ENCODE data around the gene SUCO.
"Not testable (repeated sequence)": the region's sequence is repeated elsewhere in the genome, so short reads cannot be mapped to it uniquely, and the experiment has no call there.

SUCO gene

GRCh38 chr1:172532700-172533512, at the start of gene SUCO:
Gene SUCO (plus strand): TSS chr1:172533150. CDS start chr1:172533436, 286 bp downstream.
- peak; percentile 99 for DNase-seq (ENCODE audit: low read depth, low spot score)

DNA sequence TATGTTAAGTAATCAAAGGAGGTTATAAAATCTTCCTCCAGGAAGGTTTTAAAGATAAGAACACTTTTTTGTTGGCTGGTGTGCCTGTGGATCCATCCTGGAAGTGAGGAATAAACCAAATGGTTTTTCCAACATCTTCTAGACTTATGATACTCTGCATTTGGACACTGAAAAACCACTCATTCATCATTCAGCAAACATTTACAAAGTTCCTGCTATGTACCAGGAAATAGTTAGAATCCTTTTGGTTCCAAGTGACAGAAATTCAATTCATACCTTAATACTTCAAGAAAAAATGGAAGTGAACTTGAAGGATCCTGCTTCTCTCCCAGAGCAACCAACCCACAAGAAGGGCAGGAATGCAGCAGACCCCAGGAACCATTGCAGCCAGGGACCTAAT, 49.5 kb upstream of the SUCO start:
- DNase-seq (ENCODE audit: low read depth, low spot score): no peak

DNA sequence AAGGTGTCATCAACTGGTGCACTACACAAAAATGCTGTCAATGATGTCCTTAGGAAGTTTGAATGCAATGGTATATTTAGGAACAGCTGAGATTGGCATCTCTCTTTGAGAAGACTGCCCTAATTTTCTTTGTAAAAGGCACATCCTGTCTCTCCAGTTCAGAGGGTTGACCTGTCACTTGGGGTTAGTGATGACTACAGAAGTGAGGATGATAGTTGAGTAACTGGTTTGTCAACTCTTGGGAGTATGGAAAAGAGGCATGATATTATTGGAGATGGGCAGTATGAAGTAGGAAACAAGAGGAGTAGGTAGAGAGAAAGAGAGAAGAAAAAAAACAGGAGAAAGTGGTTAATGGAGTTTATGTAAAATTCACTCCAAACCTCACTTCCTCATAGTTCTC, 48.7 kb upstream of the SUCO start:
- no peak for DNase-seq (ENCODE audit: low read depth, low spot score)

DNA sequence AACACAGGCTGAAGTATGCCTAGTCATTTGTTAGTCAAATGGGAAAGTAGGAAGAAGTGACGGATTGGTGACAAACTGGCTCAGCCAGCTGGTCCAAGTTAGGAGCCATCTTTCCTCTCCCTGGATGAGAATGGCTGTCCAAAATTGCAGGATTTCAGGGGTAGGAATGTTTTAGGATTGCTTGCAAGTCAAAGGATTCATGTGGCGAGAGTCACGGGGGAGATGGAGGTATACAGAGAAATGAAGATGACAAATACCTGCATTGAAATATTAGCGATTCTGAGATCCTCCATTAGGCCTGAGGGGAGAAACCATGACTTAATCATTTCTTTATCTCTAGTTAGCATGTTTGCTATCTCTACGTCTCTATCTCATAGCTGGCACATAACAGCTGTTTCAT, 47.3 kb upstream of the SUCO start:
- no peak for DNase-seq (ENCODE audit: low read depth, low spot score)

DNA sequence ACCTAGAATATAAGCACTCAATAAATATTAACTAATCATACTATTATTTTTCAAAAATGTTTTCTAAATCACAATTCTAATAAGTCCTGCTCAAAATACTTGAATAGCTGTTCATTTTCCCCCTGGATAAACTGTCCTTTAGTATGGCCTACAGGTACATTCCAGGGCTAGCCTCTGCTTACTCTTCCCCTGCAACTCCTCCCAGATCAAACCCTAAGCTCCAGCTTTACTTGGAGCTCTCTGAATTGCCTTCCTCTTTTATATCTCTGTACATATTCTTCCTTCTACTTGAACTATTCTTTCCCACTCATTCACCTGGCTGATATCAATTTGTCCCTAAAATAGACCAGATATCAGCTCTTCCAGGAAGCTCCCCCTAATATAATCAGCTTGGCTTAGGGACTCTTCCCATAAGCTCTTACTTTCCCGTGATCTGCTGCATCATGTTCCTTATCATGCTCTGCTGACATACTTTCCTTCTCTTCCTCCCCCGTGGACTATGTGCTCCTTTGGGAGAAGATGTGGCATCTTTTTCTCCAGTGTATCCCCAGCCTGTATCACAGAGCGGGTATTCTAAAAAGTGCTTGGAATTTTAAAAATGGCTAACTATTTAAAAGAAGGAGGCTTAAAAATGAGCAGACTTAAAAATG, 46.0 kb upstream of the SUCO start:
- no peak for DNase-seq (ENCODE audit: low read depth, low spot score)

DNA sequence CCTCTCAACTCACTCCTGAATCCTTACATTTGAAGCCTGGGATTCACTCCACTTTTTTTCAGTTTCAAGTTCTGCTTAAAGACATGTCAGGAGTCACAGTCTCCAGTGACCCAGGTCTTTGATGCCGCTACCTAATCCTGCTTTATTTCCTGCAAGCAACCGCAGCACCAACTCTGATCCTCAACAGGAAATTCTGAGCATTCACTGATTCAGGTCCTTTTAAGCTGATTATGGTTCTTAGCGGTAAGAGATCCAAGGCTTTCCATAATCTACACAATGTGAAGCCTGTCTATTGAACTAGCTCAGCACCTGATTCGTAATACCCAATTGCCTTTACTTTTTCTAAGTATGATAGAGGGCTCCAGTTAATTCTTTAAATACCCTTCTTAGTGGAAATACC, 45.4 kb upstream of the SUCO start:
- no peak for DNase-seq (ENCODE audit: low read depth, low spot score)

GRCh38 chr1:172488393-172488792, 44.6 kb upstream of the SUCO start:
- no peak for DNase-seq (ENCODE audit: low read depth, low spot score)

DNA sequence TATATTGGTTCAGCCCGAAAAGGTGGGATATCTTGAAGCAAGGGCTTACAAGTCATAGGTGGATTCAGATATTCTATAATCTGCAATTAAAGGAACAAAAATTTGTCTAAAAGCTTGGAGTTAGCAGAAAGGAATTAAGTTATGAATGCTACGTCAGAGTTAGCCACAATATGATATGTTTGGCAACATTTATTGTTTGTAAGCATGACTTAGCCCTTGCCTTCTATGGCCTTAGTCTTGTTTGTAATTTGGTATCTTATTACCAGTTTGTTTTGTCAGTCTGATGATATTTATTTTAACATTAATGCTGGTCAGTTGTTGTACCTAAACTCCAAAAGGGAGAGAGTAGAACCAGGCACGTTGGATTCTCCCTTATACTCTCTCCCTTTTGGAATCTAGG, 43.1 kb upstream of the SUCO start:
- DNase-seq (ENCODE audit: low read depth, low spot score): no peak

- DNase-seq (ENCODE audit: low read depth, low spot score): no peak
Observed at GRCh38 chr1:172492421-172492820, 40.5 kb upstream of the SUCO start.

GRCh38 chr1:172494166-172494565, 38.8 kb upstream of the SUCO start:
- no peak for DNase-seq (ENCODE audit: low read depth, low spot score)

- DNase-seq (ENCODE audit: low read depth, low spot score): not testable (repeated sequence)
Observed at GRCh38 chr1:172496127-172496526, 36.8 kb upstream of the SUCO start.

DNA sequence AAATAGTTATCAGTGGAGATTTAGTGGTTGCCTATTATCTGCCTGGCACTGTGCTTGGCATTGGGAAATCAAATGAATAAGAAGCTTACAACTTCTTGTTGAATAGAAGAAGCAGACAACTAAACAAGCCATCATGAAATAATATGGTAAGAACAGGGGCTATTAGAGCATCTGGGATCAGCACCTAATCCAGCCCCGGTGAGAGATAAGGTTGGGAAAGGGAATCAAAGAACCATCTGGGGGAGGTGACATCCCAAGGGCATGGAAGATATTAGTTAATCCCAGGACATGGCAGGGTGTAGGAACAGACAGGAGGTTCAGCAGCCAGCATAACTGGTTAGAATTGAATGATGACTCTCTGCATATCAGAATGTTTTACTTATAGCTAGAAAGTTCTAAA, 36.3 kb upstream of the SUCO start:
- no peak for DNase-seq (ENCODE audit: low read depth, low spot score)

- no peak for DNase-seq (ENCODE audit: low read depth, low spot score)
Observed at GRCh38 chr1:172497230-172497629, 35.7 kb upstream of the SUCO start.

DNA sequence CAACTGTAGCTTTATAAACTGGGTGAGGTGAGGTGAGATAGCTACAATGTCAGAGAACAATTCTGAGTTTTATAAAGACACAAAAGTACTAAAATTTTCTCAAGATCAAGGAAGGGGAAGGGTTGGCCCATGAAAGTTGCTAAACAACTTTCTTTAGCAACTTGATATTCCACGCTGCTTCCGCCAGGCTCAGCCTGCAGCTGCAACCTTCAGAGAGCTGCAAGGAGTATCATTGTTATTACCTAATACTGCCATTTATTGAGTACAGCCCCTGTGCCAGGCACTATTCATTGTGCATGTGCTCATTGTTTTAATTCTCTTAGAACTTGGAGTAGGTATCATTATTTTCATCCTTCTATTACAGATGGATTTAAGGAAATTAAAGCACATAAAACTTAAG, 34.1 kb upstream of the SUCO start:
- DNase-seq (ENCODE audit: low read depth, low spot score): no peak

DNA sequence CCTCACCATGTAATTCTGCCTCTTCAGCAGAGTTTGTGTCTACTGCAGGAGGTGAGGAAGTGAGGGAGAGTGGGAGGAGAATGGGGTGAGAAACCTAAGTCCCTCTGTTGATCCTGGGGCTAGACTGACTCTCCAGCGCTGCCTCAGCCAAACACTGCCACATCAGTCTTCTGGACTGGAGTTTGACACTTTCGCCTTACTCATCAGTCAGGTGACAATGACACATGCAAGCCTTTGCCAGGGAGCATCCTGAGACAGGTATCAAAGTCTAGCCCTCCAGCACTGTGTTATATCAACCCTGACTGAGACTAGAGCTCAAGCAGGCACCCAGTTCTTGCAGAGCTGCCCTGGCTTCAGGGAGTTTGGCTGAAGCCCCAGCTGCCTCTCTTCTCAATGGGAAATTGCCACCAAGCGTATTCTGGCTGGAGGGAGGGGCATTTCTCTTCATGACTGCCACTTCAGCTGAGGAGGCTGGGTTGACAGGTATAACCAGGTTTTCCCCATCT, 33.3 kb upstream of the SUCO start:
- DNase-seq (ENCODE audit: low read depth, low spot score): no peak

GRCh38 chr1:172500207-172500606, 32.7 kb upstream of the SUCO start:
- no peak for DNase-seq (ENCODE audit: low read depth, low spot score)

DNA sequence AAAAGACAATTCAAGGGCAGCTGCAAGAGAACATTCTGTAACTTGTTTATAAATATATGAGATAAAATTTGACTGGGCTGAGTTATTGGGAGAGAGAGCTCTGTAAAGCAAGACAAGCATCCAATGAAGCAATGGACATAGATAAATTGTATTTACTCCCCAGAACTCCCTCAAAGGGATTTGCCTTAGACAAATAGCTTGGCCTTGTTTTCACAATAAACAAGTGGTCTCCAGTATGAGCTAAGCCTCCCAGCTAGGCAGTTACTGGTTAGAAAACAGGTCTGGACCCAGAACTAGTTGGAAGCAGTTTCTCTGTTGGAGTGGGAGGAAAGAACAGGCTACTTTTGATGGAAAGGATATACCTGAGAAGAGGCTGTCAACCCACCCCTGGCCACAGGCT, 25.2 kb upstream of the SUCO start:
- no peak for DNase-seq (ENCODE audit: low read depth, low spot score)

GRCh38 chr1:172510479-172510878, 22.5 kb upstream of the SUCO start:
- DNase-seq (ENCODE audit: low read depth, low spot score): no peak

DNA sequence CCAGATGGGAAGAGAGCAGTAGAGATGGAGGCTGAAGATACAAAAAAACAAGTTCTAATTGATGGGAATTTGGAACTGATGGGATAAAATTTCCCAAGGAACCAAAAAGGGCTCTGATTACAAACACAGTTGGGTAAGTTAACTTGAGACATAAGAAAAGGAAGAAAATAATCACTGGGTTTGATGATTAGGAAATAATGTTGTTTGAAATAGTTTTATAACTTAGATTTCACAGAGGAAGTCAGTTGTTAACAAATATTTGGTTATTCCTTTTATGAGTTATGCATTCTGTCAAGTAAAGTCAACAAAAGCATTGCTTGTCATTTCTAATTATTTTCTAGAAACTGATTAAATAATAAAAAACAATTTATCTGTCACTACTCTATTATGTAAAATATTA, 20.4 kb upstream of the SUCO start:
- no peak for DNase-seq (ENCODE audit: low read depth, low spot score)

GRCh38 chr1:172513479-172513878, 19.5 kb upstream of the SUCO start:
- no peak for DNase-seq (ENCODE audit: low read depth, low spot score)

DNA sequence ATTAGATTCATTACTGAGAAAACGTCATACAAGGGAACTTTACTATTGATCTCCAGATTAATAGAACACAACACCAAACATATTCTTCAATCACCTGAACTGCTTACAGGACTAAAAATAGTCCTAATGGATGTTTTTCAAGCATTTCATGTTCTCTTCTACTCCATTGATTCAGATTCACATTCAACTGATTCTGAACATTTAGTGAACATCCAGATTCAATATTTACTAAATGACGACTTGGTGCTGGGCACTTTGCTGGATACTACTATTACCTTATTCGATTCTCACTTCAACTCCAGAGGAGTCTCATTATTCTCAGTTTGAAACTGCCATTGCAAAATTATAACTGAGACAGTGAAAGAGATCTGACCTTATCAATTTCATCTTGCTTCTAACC, 18.8 kb upstream of the SUCO start:
- no peak for DNase-seq (ENCODE audit: low read depth, low spot score)

GRCh38 chr1:172515436-172515835, 17.5 kb upstream of the SUCO start:
- no peak for DNase-seq (ENCODE audit: low read depth, low spot score)

DNA sequence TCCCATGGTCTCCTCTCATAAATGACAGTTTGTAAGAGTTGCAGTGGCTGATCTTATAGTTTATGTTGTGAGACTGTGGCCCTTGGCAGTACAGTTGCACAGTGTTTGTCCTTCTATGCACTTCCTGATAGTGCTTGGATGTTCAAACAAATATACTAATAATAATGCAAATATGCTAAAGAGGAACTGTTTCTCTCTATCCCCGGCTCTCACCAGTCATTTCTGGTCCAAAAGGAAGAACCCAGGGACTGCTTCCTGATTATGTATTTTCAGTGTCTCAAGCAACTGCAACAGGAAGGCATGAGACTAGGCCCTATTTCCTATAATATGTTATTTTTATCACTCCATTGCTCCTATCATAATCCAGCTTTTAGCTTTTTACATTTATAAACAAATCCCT, 17.0 kb upstream of the SUCO start:
- no peak for DNase-seq (ENCODE audit: low read depth, low spot score)
